ENCODE results near the gene TDP2. TPM values are rescaled to one million over a fixed set of nuclear protein-coding genes. Genes with fewer than 3 reads are reported as not detected.

Gene TDP2
- total and polyA plus RNA-seq, 2 donors (not counting 1 experiment from before 2014, with no cell fraction given), result 32.5 to 37.5 TPM

DNA sequence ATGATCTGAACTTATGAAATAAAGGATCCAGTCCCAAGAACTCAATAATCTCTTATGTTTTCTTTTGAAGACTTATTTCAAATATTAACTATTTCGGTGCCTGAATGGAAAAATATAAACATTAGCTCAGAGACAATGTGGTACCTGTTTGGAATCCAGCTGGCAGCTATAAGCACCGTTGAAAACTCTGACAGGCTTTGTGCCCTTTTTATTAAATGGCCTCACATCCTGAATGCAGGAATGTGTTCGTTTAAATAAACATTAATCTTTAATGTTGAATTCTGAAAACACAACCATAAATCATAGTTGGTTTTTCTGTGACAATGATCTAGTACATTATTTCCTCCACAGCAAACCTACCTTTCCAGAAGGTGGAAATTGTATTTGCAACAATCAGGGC is 16.3 kb downstream of the TDP2 start:
- H3K9me3 ChIP-seq (ENCODE audit: control insufficient read depth, insufficient read depth, low read depth, low read length), result no peaks in the 10 kb centered on the region
- TF ChIP-seq CTCF (conservative IDR thresholded peaks at IDR 0.05 in 1 of 2, IDR thresholded peaks at IDR 0.05 in 1 of 2; ENCODE audit: low read depth in 1 of 2, low read length in 2 of 2) (no peak), EZH2 (IDR thresholded peaks at IDR 0.05; ENCODE audit: low read length, missing control alignments) (no peak)
- DNase-seq (ENCODE audit: low read depth in 2 of 2), result no peak
- no peaks in the 10 kb centered on the region for H3K79me2 ChIP-seq (ENCODE audit: control insufficient read depth, insufficient read depth, low read length)
- no peak overlapping the region for H3K4me3 ChIP-seq (replicated peaks in 1 of 4; ENCODE audit: control extremely low read depth in 1 of 4, insufficient read depth in 1 of 4, low read depth in 3 of 4, low read length in 4 of 4)
- no peaks in the 10 kb centered on the region for H4K20me1 ChIP-seq (ENCODE audit: control insufficient read depth, extremely low read depth, insufficient read depth, low read length)
- H3K9ac ChIP-seq (ENCODE audit: insufficient read depth, low read length), result no peak overlapping the region
- no peaks in the 10 kb centered on the region for H3K4me1 ChIP-seq (ENCODE audit: control insufficient read depth, extremely low read depth, insufficient read depth, low read length)
- peaks cover 3% of the 10 kb centered on the region for H3K36me3 ChIP-seq (ENCODE audit: control insufficient read depth, insufficient read depth, low read length)
- no peak overlapping the region for H3K4me2 ChIP-seq (ENCODE audit: extremely low read depth, insufficient read depth, low read length)
- H3K27me3 ChIP-seq (ENCODE audit: control insufficient read depth, insufficient read depth, low read length), result no peaks in the 10 kb centered on the region
- H3K27ac ChIP-seq (ENCODE audit: insufficient read depth, low read length), result no peak overlapping the region
- H2AFZ ChIP-seq (ENCODE audit: low read length), result no peak overlapping the region

GRCh38 chr6:24649691-24650090 is 17.0 kb downstream of the TDP2 start:
- H2AFZ ChIP-seq (ENCODE audit: low read length), result no peak overlapping the region
- no peak for DNase-seq (ENCODE audit: low read depth in 2 of 2)
- H3K27ac ChIP-seq (ENCODE audit: insufficient read depth, low read length), result no peak overlapping the region
- peaks cover 3% of the 10 kb centered on the region for H3K36me3 ChIP-seq (ENCODE audit: control insufficient read depth, insufficient read depth, low read length)
- H3K79me2 ChIP-seq (ENCODE audit: control insufficient read depth, insufficient read depth, low read length), result no peaks in the 10 kb centered on the region
- H3K9ac ChIP-seq (ENCODE audit: insufficient read depth, low read length), result no peak overlapping the region
- TF ChIP-seq EZH2 (IDR thresholded peaks at IDR 0.05; ENCODE audit: low read length, missing control alignments), result no peak
- TF ChIP-seq CTCF (conservative IDR thresholded peaks at IDR 0.05 in 1 of 2, IDR thresholded peaks at IDR 0.05 in 1 of 2; ENCODE audit: low read depth in 1 of 2, low read length in 2 of 2), result no peak
- no peaks in the 10 kb centered on the region for H4K20me1 ChIP-seq (ENCODE audit: control insufficient read depth, extremely low read depth, insufficient read depth, low read length)
- H3K27me3 ChIP-seq (ENCODE audit: control insufficient read depth, insufficient read depth, low read length), result no peaks in the 10 kb centered on the region
- H3K4me1 ChIP-seq (ENCODE audit: control insufficient read depth, extremely low read depth, insufficient read depth, low read length), result no peaks in the 10 kb centered on the region
- H3K4me2 ChIP-seq (ENCODE audit: extremely low read depth, insufficient read depth, low read length), result no peak overlapping the region
- no peaks in the 10 kb centered on the region for H3K9me3 ChIP-seq (ENCODE audit: control insufficient read depth, insufficient read depth, low read depth, low read length)
- H3K4me3 ChIP-seq (replicated peaks in 1 of 4; ENCODE audit: control extremely low read depth in 1 of 4, insufficient read depth in 1 of 4, low read depth in 3 of 4, low read length in 4 of 4), result no peak overlapping the region

DNA sequence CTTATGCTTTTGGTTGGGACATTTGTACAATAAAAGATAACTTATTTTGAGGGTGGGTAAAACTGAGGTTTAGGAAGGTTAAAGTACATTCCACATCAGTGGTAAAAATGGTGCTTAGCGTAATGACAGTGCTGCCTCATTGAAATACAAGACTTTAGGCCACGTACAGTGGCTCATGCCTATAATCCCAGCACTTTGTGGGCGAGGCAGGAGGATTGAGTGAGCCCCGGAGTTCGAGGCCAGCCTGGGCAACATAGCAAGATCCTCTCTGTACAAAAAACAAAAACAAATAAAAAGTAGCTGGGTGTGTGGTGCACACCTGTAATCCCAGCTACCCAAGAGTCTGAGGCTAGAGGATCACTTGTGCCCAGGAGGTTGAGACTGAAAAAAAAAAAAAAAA is 18.4 kb downstream of the TDP2 start:
- no peak for DNase-seq (ENCODE audit: low read depth in 2 of 2)
- no peaks in the 10 kb centered on the region for H4K20me1 ChIP-seq (ENCODE audit: control insufficient read depth, extremely low read depth, insufficient read depth, low read length)
- H3K4me2 ChIP-seq (ENCODE audit: extremely low read depth, insufficient read depth, low read length), result no peak overlapping the region
- H3K9me3 ChIP-seq (ENCODE audit: control insufficient read depth, insufficient read depth, low read depth, low read length), result no peaks in the 10 kb centered on the region
- no peak for TF ChIP-seq CTCF (conservative IDR thresholded peaks at IDR 0.05 in 1 of 2, IDR thresholded peaks at IDR 0.05 in 1 of 2; ENCODE audit: low read depth in 1 of 2, low read length in 2 of 2)
- TF ChIP-seq EZH2 (IDR thresholded peaks at IDR 0.05; ENCODE audit: low read length, missing control alignments), result no peak
- no peaks in the 10 kb centered on the region for H3K4me1 ChIP-seq (ENCODE audit: control insufficient read depth, extremely low read depth, insufficient read depth, low read length)
- peaks cover 3% of the 10 kb centered on the region for H3K36me3 ChIP-seq (ENCODE audit: control insufficient read depth, insufficient read depth, low read length)
- no peak overlapping the region for H3K9ac ChIP-seq (ENCODE audit: insufficient read depth, low read length)
- H3K27me3 ChIP-seq (ENCODE audit: control insufficient read depth, insufficient read depth, low read length), result no peaks in the 10 kb centered on the region
- H3K27ac ChIP-seq (ENCODE audit: insufficient read depth, low read length), result no peak overlapping the region
- no peak overlapping the region for H3K4me3 ChIP-seq (replicated peaks in 1 of 4; ENCODE audit: control extremely low read depth in 1 of 4, insufficient read depth in 1 of 4, low read depth in 3 of 4, low read length in 4 of 4)
- H3K79me2 ChIP-seq (ENCODE audit: control insufficient read depth, insufficient read depth, low read length), result no peaks in the 10 kb centered on the region
- no peak overlapping the region for H2AFZ ChIP-seq (ENCODE audit: low read length)

Data from fibroblast of lung (primary cell).